ENCODE measurements around the gene AGAP1. TPM values are rescaled to one million over a fixed set of nuclear protein-coding genes. Genes with fewer than 3 reads are reported as not detected.

Gene AGAP1
- total and polyA plus RNA-seq, 10 donors = 1.1 to 26.6 (median 11.3) TPM

DNA sequence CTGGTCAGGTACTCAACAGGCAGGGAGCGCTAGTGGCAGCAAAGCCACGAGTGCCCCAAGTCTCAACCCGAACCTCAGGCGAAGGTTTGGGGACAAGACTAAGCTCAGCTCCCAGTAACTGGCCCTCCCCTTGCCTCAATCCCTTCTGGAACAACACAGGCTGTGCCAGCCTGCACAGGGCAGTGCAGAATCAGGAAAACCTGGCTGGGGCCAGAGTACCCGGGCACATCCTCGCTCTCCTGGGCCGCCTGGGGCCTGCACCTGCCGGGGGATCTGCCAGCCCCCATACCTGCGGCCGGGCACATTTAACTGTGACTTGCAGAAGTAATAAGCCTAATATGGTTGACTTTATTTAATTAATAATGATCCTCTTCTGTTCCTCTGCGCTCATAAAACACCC, 613.7 kb downstream of the AGAP1 start:
- Histone ChIP-seq H3K36me3 (no peaks in the 10 kb centered on the region), H3K4me1 (peaks cover 0 to 34% (median 21%) of the 10 kb centered on the region in 6 donors), H3K27ac (no peak overlapping the region), H3K4me3 (no peak overlapping the region), H3K9me3 (no peaks in the 10 kb centered on the region), H3K27me3 (replicated peaks in 1 of 7) (no peaks in the 10 kb centered on the region)
- peak; percentile 59 for DNase-seq
- intact Hi-C loops (cut with DNase I; ENCODE audit: low total_unique reads) = no loop called here
- no peak for TF ChIP-seq POLR2A (IDR thresholded peaks at IDR 0.05)
- TF ChIP-seq, protein P1, sequence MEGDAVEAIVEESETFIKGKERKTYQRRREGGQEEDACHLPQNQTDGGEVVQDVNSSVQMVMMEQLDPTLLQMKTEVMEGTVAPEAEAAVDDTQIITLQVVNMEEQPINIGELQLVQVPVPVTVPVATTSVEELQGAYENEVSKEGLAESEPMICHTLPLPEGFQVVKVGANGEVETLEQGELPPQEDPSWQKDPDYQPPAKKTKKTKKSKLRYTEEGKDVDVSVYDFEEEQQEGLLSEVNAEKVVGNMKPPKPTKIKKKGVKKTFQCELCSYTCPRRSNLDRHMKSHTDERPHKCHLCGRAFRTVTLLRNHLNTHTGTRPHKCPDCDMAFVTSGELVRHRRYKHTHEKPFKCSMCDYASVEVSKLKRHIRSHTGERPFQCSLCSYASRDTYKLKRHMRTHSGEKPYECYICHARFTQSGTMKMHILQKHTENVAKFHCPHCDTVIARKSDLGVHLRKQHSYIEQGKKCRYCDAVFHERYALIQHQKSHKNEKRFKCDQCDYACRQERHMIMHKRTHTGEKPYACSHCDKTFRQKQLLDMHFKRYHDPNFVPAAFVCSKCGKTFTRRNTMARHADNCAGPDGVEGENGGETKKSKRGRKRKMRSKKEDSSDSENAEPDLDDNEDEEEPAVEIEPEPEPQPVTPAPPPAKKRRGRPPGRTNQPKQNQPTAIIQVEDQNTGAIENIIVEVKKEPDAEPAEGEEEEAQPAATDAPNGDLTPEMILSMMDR (IDR thresholded peaks at IDR 0.05 in 8 of 11, conservative IDR thresholded peaks at IDR 0.05 in 3 of 11) = no peak
- TF ChIP-seq POLR2AphosphoS5 (IDR thresholded peaks at IDR 0.05) = no peak
- 87 to 91% (median 90%) methylated on average over 10 to 11 of the region's 11 CpGs for WGBS, 5 donors

DNA sequence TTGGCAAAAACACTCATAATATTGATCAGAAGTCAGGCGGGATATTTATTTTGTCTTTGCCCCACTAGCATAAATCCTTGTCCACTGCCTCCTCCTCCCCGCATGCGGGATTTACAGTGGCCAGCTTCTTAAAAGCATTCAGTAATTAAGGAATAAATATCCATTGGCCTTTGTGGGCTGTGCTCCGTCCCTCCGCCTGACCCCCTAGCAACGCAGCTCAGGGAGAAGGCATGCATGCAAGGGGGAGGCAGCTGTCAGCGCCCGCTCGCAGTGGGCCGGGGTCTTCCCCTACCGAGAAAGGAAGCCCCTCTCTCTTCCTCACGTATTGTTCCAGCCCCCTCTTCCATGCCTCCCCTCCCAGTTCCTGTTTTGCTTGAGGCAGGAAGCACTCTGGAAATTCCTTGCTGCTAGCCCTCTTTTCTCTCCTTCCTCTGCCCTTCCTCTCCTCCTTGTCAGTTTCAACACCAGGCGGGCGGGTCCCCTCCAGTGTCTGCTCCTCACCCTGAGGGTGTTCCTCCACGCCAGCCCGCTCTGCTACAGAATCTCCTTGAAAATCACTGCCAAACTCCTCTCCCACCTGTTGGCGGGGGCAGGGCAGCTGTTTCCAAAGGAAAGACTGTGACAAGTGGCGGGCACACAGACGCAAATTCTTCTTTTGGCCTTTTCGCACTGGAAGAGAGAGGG, 614.2 kb downstream of the AGAP1 start:
- H3K27ac ChIP-seq = no peak overlapping the region
- WGBS, 5 donors = 22 to 33% (median 25%) methylated on average over 19 to 20 of the region's 20 CpGs
- peak; percentile 70 for DNase-seq
- intact Hi-C loops (cut with DNase I; ENCODE audit: low total_unique reads) = no loop called here
- H3K9me3 ChIP-seq = no peaks in the 10 kb centered on the region
- H3K4me1 ChIP-seq = peaks cover 0 to 34% (median 21%) of the 10 kb centered on the region in 6 donors
- H3K36me3 ChIP-seq = no peaks in the 10 kb centered on the region
- no peaks in the 10 kb centered on the region for H3K27me3 ChIP-seq (replicated peaks in 1 of 7)
- TF ChIP-seq POLR2AphosphoS5 (IDR thresholded peaks at IDR 0.05) (no peak), POLR2A (IDR thresholded peaks at IDR 0.05) (no peak)
- TF ChIP-seq, protein P1 (IDR thresholded peaks at IDR 0.05 in 8 of 11, conservative IDR thresholded peaks at IDR 0.05 in 3 of 11) = no peak
- no peak overlapping the region for H3K4me3 ChIP-seq

DNA sequence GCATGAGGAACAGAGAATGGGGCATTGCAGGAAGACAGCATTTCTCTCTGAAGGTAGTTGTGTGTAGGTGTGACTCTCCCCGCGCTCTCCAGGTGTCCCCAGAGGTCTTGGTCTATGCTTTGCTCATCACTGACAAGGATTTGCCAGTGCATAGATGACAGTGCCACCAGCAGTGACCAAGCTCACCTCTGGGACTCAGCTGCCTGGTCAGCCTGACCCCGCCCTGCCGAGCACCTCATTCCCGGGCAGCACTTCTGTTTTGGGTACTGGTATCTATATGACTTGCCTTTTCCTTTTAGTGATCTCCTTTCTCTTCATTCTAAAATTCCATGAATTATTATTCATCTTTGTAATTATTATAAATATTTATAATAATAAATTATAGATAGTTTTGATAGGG, 615.2 kb downstream of the AGAP1 start:
- no peaks in the 10 kb centered on the region for H3K27me3 ChIP-seq (replicated peaks in 1 of 7)
- 86 to 98% (median 93%) methylated on average over 5 of the region's 5 CpGs for WGBS, 5 donors
- no peak overlapping the region for H3K27ac ChIP-seq

DNA sequence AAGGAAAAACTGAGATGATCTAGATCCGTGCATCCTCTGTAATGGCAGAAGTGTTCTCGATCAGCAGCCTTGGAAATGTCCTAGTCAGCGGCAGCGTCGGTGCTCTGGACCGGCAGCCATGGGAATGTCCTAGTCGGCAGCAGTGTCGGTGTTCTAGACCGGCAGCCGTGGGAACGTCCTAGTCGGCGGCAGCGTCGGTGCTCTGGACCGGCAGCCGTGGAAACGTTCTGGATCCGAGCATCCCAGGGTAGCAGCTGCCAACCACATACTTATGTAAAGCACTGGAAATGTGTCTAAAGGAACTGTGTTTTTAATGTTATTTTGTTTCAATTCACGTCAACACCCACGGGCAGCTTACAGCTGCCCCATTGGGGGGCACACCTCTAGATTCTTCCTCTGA, 615.6 kb downstream of the AGAP1 start:
- no peak for TF ChIP-seq POLR2AphosphoS5 (IDR thresholded peaks at IDR 0.05)
- no peak for TF ChIP-seq POLR2A (IDR thresholded peaks at IDR 0.05)
- TF ChIP-seq, protein P1 (IDR thresholded peaks at IDR 0.05 in 8 of 11, conservative IDR thresholded peaks at IDR 0.05 in 3 of 11) = no peak
- Histone ChIP-seq H3K27me3 (replicated peaks in 1 of 7) (no peaks in the 10 kb centered on the region), H3K9me3 (no peaks in the 10 kb centered on the region), H3K4me3 (no peak overlapping the region), H3K27ac (no peak overlapping the region), H3K36me3 (no peaks in the 10 kb centered on the region), H3K4me1 (peaks cover 0 to 34% (median 21%) of the 10 kb centered on the region in 6 donors)
- peak; percentile 42 for DNase-seq
- 88 to 97% (median 93%) methylated on average over 21 of the region's 21 CpGs for WGBS, 5 donors
- intact Hi-C loops (cut with DNase I; ENCODE audit: low total_unique reads) = no loop called here

More for the DNA sequence above, 615.2 kb downstream of the AGAP1 start:
- TF ChIP-seq POLR2A (IDR thresholded peaks at IDR 0.05) = no peak
- TF ChIP-seq, protein P1 (IDR thresholded peaks at IDR 0.05 in 8 of 11, conservative IDR thresholded peaks at IDR 0.05 in 3 of 11) = no peak
- no peak for TF ChIP-seq POLR2AphosphoS5 (IDR thresholded peaks at IDR 0.05)
- Histone ChIP-seq H3K9me3 (no peaks in the 10 kb centered on the region), H3K4me3 (no peak overlapping the region), H3K4me1 (peaks cover 0 to 34% (median 21%) of the 10 kb centered on the region in 6 donors), H3K36me3 (no peaks in the 10 kb centered on the region)
- DNase-seq = peak; percentile 27
- intact Hi-C loops (cut with DNase I; ENCODE audit: low total_unique reads) = no loop called here

Data from spleen (tissue), 11 donors.